ENCODE results near the gene MTHFD1. TPM values are rescaled to one million over a fixed set of nuclear protein-coding genes. Genes with fewer than 3 reads are reported as not detected.
"Not testable (repeated sequence)": the region's sequence is repeated elsewhere in the genome, so short reads cannot be mapped to it uniquely, and the experiment has no call there.

MTHFD1 gene
- 10 to 100 TPM; 40.5 to 49.9 TPM for total RNA-seq
- long read RNA-seq, donor 1, transcript MTHFD1-201 (28 exons, 3,136 nt), result major isoform, 11 of 17 reads
- long read RNA-seq, donor 1, partial matches to known transcripts, result 5 of 17 reads
- long read RNA-seq, donor 1, other reads (novel, unspliced or antisense), result 1 of 17 reads
- long read RNA-seq, donor 2, transcript MTHFD1-201 (28 exons, 3,136 nt), result major isoform, 54 of 86 reads
- long read RNA-seq, donor 2, partial matches to known transcripts, result 17 of 86 reads
- long read RNA-seq, donor 2, other reads (novel, unspliced or antisense), result 15 of 86 reads

- peak; percentile 100 for DNase-seq (ENCODE audit: low spot score)
- intact Hi-C loops (cut with DNase I), result no loop called here
These were observed at the start of gene MTHFD1 for GRCh38 chr14:64387782-64388532. Gene MTHFD1 (plus strand): TSS chr14:64388353. CDS start chr14:64388428, 75 bp downstream.

GRCh38 chr14:64338616-64339316 is 49.4 kb upstream of the MTHFD1 start:
- peak; percentile 97 for DNase-seq (ENCODE audit: low spot score)
- intact Hi-C loops (cut with DNase I), result no loop called here

- DNase-seq (ENCODE audit: low spot score), result no peak
- intact Hi-C loops (cut with DNase I), result loop anchor here (10.0 kb wide), 2 partner anchors 124 to 134 kb away; partner anchors contain the start of gene AKAP5 (in 1 of the 2)
These were observed 47.5 kb upstream of the MTHFD1 start for GRCh38 chr14:64340560-64341196.

GRCh38 chr14:64347748-64348147 is 40.4 kb upstream of the MTHFD1 start:
- intact Hi-C loops (cut with DNase I), result loop anchor here (10.0 kb wide), 2 partner anchors 117 to 127 kb away; partner anchors contain the start of gene AKAP5 (in 1 of the 2)
- DNase-seq (ENCODE audit: low spot score), result no peak

- no peak for DNase-seq (ENCODE audit: low spot score)
- intact Hi-C loops (cut with DNase I), result loop anchor here (10.0 kb wide), 2 partner anchors 115 to 125 kb away; partner anchors contain the start of gene AKAP5 (in 1 of the 2)
These were observed 38.2 kb upstream of the MTHFD1 start for GRCh38 chr14:64349741-64350490.

- intact Hi-C loops (cut with DNase I), result no loop called here
- DNase-seq (ENCODE audit: low spot score), result no peak
These were observed 24.8 kb upstream of the MTHFD1 start for GRCh38 chr14:64363265-64363846.

GRCh38 chr14:64364907-64365306 is 23.2 kb upstream of the MTHFD1 start:
- DNase-seq (ENCODE audit: low spot score), result no peak
- intact Hi-C loops (cut with DNase I), result no loop called here

- intact Hi-C loops (cut with DNase I); DNase-seq (ENCODE audit: low spot score): not testable (repeated sequence)
These were observed 22.7 kb upstream of the MTHFD1 start for GRCh38 chr14:64365358-64365889.

- DNase-seq (ENCODE audit: low spot score), result no peak
- intact Hi-C loops (cut with DNase I), result no loop called here
These were observed 19.0 kb upstream of the MTHFD1 start for GRCh38 chr14:64369201-64369600.

GRCh38 chr14:64387232-64387781 is 846 bp upstream of the MTHFD1 start:
- intact Hi-C loops (cut with DNase I), result no loop called here
- no peak for DNase-seq (ENCODE audit: low spot score)

- no peak for DNase-seq (ENCODE audit: low spot score)
- intact Hi-C loops (cut with DNase I), result no loop called here
These were observed 556 bp downstream of the MTHFD1 start for GRCh38 chr14:64388533-64389285.

GRCh38 chr14:64391113-64391725 is 3.1 kb downstream of the MTHFD1 start:
- DNase-seq (ENCODE audit: low spot score), result no peak
- intact Hi-C loops (cut with DNase I), result no loop called here

GRCh38 chr14:64391986-64392385 is 3.8 kb downstream of the MTHFD1 start:
- DNase-seq (ENCODE audit: low spot score), result no peak
- intact Hi-C loops (cut with DNase I), result no loop called here

GRCh38 chr14:64393189-64393726 is 5.1 kb downstream of the MTHFD1 start:
- intact Hi-C loops (cut with DNase I); DNase-seq (ENCODE audit: low spot score): not testable (repeated sequence)

GRCh38 chr14:64394423-64394822 is 6.3 kb downstream of the MTHFD1 start:
- intact Hi-C loops (cut with DNase I), result no loop called here

GRCh38 chr14:64394977-64395633 is 7.0 kb downstream of the MTHFD1 start:
- no peak for DNase-seq (ENCODE audit: low spot score)
- intact Hi-C loops (cut with DNase I), result no loop called here

More at GRCh38 chr14:64394423-64394822, 6.3 kb downstream of the MTHFD1 start:
- no peak for DNase-seq (ENCODE audit: low spot score)

Measured in posterior vena cava (tissue), 2 donors.